ENCODE measurements around the gene ACTG1. TPM values are rescaled to one million over a fixed set of nuclear protein-coding genes. Genes with fewer than 3 reads are reported as not detected.

The ACTG1 gene
- total RNA-seq, 4 donors from 2014 or later = 972 to 1,850 (median 1,126) TPM

DNA sequence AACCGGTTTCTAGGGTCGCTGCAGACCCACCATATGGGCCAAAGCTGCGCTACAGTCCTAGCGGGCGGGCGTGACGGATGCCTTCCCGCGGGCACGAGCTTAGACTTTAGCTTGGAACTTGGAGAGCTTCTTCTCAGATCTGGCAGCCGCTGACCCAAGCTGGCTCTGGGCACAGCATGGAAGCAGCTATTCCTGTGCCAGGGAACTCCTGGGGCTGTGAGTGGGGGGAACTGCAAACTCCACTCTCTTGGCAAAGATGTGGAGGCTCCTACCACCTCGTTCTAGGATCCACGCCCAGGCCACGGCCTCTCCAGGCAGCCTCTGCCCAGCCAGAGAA lies 30.7 kb upstream of the ACTG1 start:
- peaks cover 0 to 1% (median 0%) of the 10 kb centered on the region in 4 donors for H3K27me3 ChIP-seq
- no peaks in the 10 kb centered on the region for H3K4me1 ChIP-seq
- TF ChIP-seq, protein P1, sequence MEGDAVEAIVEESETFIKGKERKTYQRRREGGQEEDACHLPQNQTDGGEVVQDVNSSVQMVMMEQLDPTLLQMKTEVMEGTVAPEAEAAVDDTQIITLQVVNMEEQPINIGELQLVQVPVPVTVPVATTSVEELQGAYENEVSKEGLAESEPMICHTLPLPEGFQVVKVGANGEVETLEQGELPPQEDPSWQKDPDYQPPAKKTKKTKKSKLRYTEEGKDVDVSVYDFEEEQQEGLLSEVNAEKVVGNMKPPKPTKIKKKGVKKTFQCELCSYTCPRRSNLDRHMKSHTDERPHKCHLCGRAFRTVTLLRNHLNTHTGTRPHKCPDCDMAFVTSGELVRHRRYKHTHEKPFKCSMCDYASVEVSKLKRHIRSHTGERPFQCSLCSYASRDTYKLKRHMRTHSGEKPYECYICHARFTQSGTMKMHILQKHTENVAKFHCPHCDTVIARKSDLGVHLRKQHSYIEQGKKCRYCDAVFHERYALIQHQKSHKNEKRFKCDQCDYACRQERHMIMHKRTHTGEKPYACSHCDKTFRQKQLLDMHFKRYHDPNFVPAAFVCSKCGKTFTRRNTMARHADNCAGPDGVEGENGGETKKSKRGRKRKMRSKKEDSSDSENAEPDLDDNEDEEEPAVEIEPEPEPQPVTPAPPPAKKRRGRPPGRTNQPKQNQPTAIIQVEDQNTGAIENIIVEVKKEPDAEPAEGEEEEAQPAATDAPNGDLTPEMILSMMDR (IDR thresholded peaks at IDR 0.05) = no peak
- TF ChIP-seq EP300 (IDR thresholded peaks at IDR 0.05) (no peak), POLR2A (IDR thresholded peaks at IDR 0.05; ENCODE audit: low read depth) (no peak)
- H3K4me3 ChIP-seq = no peak overlapping the region
- no peak overlapping the region for H3K27ac ChIP-seq (replicated peaks in 1 of 4)
- peaks cover 44 to 97% (median 95%) of the 10 kb centered on the region in 4 donors for H3K36me3 ChIP-seq
- no peaks in the 10 kb centered on the region for H3K9me3 ChIP-seq
- DNase-seq (ENCODE audit: extremely low spot score) = no peak
- intact Hi-C loops (cut with DNase I) = no loop called here
- no CpG with 5 or more reads among the region's 14 CpGs for WGBS

- no peak overlapping the region for H3K27ac ChIP-seq (replicated peaks in 1 of 4)
- DNase-seq (ENCODE audit: extremely low spot score) = no peak
- intact Hi-C loops (cut with DNase I) = no loop called here
- peaks cover 0 to 8% (median 4%) of the 10 kb centered on the region in 4 donors for H3K27me3 ChIP-seq
- TF ChIP-seq, protein P1 (IDR thresholded peaks at IDR 0.05) = no peak
- TF ChIP-seq POLR2AphosphoS5 (IDR thresholded peaks at IDR 0.05) (no peak), EP300 (IDR thresholded peaks at IDR 0.05) (no peak), POLR2A (IDR thresholded peaks at IDR 0.05; ENCODE audit: low read depth) (no peak)
- no peaks in the 10 kb centered on the region for H3K9me3 ChIP-seq
- 81% methylated on average over 7 of the region's 15 CpGs for WGBS
- H3K4me1 ChIP-seq = peaks cover under 1 to 5% (median 2%) of the 10 kb centered on the region in 4 donors
- H3K36me3 ChIP-seq = peaks cover 38 to 96% (median 93%) of the 10 kb centered on the region in 4 donors
- no peak overlapping the region for H3K4me3 ChIP-seq
Observed at GRCh38 chr17:81542431-81543338, 30.1 kb upstream of the ACTG1 start.

GRCh38 chr17:81541123-81541522 lies 28.5 kb upstream of the ACTG1 start:
- no peak for DNase-seq (ENCODE audit: extremely low spot score)
- Histone ChIP-seq H3K36me3 (peaks cover 25 to 80% (median 78%) of the 10 kb centered on the region in 4 donors), H3K4me3 (no peak overlapping the region), H3K27ac (replicated peaks in 1 of 4) (no peak overlapping the region), H3K9me3 (no peaks in the 10 kb centered on the region), H3K27me3 (peaks cover 10 to 23% (median 19%) of the 10 kb centered on the region in 4 donors), H3K4me1 (peaks cover 15 to 20% (median 17%) of the 10 kb centered on the region in 4 donors)
- no peak for TF ChIP-seq POLR2A (IDR thresholded peaks at IDR 0.05; ENCODE audit: low read depth)
- no peak for TF ChIP-seq EP300 (IDR thresholded peaks at IDR 0.05)
- TF ChIP-seq POLR2AphosphoS5 (IDR thresholded peaks at IDR 0.05) = no peak
- TF ChIP-seq, protein P1 (IDR thresholded peaks at IDR 0.05) = no peak
- intact Hi-C loops (cut with DNase I) = no loop called here
- 93% methylated on average over 3 of the region's 17 CpGs for WGBS

GRCh38 chr17:81540676-81541027 lies 28.1 kb upstream of the ACTG1 start:
- H3K36me3 ChIP-seq = peaks cover 21 to 76% (median 73%) of the 10 kb centered on the region in 4 donors
- WGBS = 89% methylated on average over 10 of the region's 14 CpGs
- peaks cover 15 to 23% (median 17%) of the 10 kb centered on the region in 4 donors for H3K4me1 ChIP-seq
- intact Hi-C loops (cut with DNase I) = no loop called here
- DNase-seq (ENCODE audit: extremely low spot score) = no peak
- no peak overlapping the region for H3K4me3 ChIP-seq
- TF ChIP-seq, protein P1 (IDR thresholded peaks at IDR 0.05) = no peak
- no peak for TF ChIP-seq POLR2A (IDR thresholded peaks at IDR 0.05; ENCODE audit: low read depth)
- TF ChIP-seq POLR2AphosphoS5 (IDR thresholded peaks at IDR 0.05) = no peak
- H3K27me3 ChIP-seq = peaks cover 10 to 28% (median 24%) of the 10 kb centered on the region in 4 donors
- H3K27ac ChIP-seq (replicated peaks in 1 of 4) = no peak overlapping the region
- no peaks in the 10 kb centered on the region for H3K9me3 ChIP-seq

All from esophagus muscularis mucosa (tissue), 4 donors.